ENCODE measurements around the gene RASGRP2.

The RASGRP2 gene

GRCh38 chr11:64754919-64755662 lies 11.1 kb upstream of the RASGRP2 start:
- Histone ChIP-seq H3K4me3 (ENCODE audit: low read depth, low read length) (no peak overlapping the region), H3K27me3 (replicated peaks) (no peaks in the 10 kb centered on the region), H3K27ac (no peak overlapping the region), H3K36me3 (replicated peaks) (no peaks in the 10 kb centered on the region)
- in situ Hi-C loops (cut with HindIII; ENCODE audit: low pct_ligation_motif_present, low sequenced_read_pairs): no loop called here
- no peak for TF ChIP-seq CTCF (IDR thresholded peaks at IDR 0.05; ENCODE audit: low read depth, low read length, missing control alignments)
- DNase-seq: no peak

GRCh38 chr11:64754124-64754918 lies 10.4 kb upstream of the RASGRP2 start:
- Histone ChIP-seq H3K4me3 (ENCODE audit: low read depth, low read length) (no peak overlapping the region), H3K27me3 (replicated peaks) (no peaks in the 10 kb centered on the region), H3K27ac (no peak overlapping the region), H3K36me3 (replicated peaks) (no peaks in the 10 kb centered on the region)
- in situ Hi-C loops (cut with HindIII; ENCODE audit: low pct_ligation_motif_present, low sequenced_read_pairs): no loop called here
- DNase-seq: no peak
- no peak for TF ChIP-seq CTCF (IDR thresholded peaks at IDR 0.05; ENCODE audit: low read depth, low read length, missing control alignments)

- Histone ChIP-seq H3K36me3 (replicated peaks) (no peaks in the 10 kb centered on the region), H3K27me3 (replicated peaks) (no peaks in the 10 kb centered on the region), H3K4me3 (ENCODE audit: low read depth, low read length) (no peak overlapping the region), H3K27ac (no peak overlapping the region)
- DNase-seq: no peak
- in situ Hi-C loops (cut with HindIII; ENCODE audit: low pct_ligation_motif_present, low sequenced_read_pairs): no loop called here
- TF ChIP-seq CTCF (IDR thresholded peaks at IDR 0.05; ENCODE audit: low read depth, low read length, missing control alignments): no peak
These were observed 9.6 kb upstream of the RASGRP2 start for GRCh38 chr11:64753380-64754123.

DNA sequence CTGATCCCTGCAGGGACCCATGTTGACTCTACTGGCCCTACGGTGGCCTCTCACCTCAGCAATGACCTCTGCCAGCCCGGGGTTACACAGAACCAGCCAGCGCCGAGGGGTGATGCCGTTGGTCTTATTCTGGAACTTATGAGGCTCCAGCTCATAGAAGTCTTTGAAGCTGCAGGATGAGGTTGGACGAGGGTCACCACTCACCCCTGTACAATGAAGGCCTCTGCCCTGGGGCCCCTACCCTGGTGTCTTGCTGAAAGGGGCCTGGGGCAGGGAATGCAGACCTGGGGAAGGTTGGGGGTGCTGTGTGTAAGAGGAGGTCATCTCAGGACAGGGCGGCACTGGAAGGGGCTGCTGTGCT lies 9.1 kb upstream of the RASGRP2 start:
- Histone ChIP-seq H3K4me3 (ENCODE audit: low read depth, low read length) (no peak overlapping the region), H3K27ac (no peak overlapping the region), H3K27me3 (replicated peaks) (no peaks in the 10 kb centered on the region), H3K36me3 (replicated peaks) (no peaks in the 10 kb centered on the region)
- DNase-seq: no peak
- TF ChIP-seq CTCF (IDR thresholded peaks at IDR 0.05; ENCODE audit: low read depth, low read length, missing control alignments): no peak
- in situ Hi-C loops (cut with HindIII; ENCODE audit: low pct_ligation_motif_present, low sequenced_read_pairs): no loop called here

DNA sequence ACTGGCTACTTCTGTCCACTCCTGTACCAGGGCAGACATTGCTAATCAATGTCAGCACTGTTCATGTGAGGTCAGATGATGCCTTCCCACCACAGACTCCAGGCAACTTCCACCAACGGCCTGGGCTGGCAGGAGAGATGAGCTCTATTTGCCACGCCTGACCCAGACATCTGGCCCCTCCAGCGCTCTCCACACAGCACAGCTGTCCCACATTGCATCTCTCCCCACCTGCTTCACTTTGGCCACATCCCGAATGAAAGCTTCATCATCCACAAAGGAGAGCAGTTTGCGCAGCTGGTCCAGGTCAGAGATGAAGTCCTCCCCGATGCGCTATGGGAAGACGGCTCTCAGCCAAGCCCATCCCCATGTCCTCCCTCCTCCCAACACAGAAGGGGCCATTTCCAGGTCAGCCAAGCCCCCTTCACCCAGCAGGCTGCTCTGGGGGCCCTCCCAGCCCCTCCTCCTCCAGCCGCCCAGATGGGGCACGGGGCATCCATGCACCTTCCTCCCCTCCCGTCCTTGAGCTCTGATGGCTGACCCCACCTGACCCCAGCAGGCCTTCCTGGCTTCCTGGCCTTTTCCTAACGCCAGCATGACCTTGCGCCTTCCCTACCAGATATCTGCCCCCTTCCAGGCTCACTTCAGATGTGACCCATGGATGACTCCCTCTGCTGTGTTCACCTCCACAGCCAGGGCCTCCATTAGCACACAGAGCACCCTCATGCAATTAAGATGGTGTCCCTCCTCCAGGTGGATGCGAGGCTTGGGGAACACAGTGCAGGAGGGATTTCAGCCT lies 8.4 kb upstream of the RASGRP2 start:
- no peak overlapping the region for H3K27ac ChIP-seq
- TF ChIP-seq CTCF (IDR thresholded peaks at IDR 0.05; ENCODE audit: low read depth, low read length, missing control alignments): no peak
- H3K4me3 ChIP-seq (ENCODE audit: low read depth, low read length): no peak overlapping the region
- no peak for DNase-seq
- no peaks in the 10 kb centered on the region for H3K27me3 ChIP-seq (replicated peaks)
- no peaks in the 10 kb centered on the region for H3K36me3 ChIP-seq (replicated peaks)
- in situ Hi-C loops (cut with HindIII; ENCODE audit: low pct_ligation_motif_present, low sequenced_read_pairs): no loop called here

Measured in brain microvascular endothelial cell (primary cell).